ENCODE data around the gene LMOD3. TPM values are rescaled to one million over a fixed set of nuclear protein-coding genes. Genes with fewer than 3 reads are reported as not detected.

Gene LMOD3
- total RNA-seq, 2 experiments from 2014 or later: not detected

DNA sequence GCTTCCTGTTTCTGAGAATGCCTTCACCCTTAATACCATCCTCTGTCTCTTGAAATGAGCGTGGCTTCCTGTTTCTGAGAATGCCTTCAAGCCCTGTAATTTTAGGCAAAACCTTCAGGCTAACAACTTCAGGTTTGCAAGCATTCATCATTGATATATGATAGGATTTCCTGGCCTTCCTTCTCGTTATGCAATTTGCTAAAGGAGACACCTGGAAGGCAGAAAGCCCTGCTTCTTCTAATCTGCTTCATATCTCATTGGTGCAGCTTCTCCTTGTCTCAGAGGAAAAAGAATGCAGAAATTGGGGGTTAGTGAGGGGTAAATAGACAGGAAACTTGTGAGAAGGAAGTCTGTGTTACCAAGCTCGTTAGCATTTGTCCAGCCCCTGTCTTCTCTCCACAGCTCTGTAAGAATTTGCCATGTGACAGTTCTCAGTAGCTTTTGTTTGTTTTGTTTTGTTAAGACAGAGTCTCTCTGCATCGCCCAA, 30.3 kb downstream of the LMOD3 start:
- Histone ChIP-seq H3K4me1 (ENCODE audit: insufficient read depth, low read length) (peaks cover 90% of the 10 kb centered on the region), H3K9me3 (ENCODE audit: control insufficient read depth in 1 of 2, insufficient read depth in 1 of 2, low read length in 2 of 2) (no peaks in the 10 kb centered on the region), H3K36me3 (ENCODE audit: insufficient read depth, low read length) (peaks cover 26% of the 10 kb centered on the region), H3K27me3 (ENCODE audit: control insufficient read depth in 1 of 2, insufficient read depth in 2 of 2, low read length in 2 of 2) (no peaks in the 10 kb centered on the region), H3K4me3 (ENCODE audit: low read length) (peak overlapping the region; percentile 40), H3K27ac (ENCODE audit: low read depth in 1 of 2, low read length in 2 of 2) (peak overlapping the region; percentile 77 to 78)
- Mint-ChIP-seq H3K27me3 (no peaks in the 10 kb centered on the region), H3K36me3 (ENCODE audit: low read depth) (peaks cover 57% of the 10 kb centered on the region), H3K27ac (peak overlapping the region; percentile 92), H3K4me1 (ENCODE audit: low read depth) (peaks cover 89% of the 10 kb centered on the region), H3K9me3 (no peaks in the 10 kb centered on the region), H3K4me3 (peak overlapping the region; percentile 80)
- no peak for TF ChIP-seq CTCF (IDR thresholded peaks at IDR 0.05)
- intact Hi-C loops (cut with DNase I, micrococcal nuclease): loop anchor here in 1 of 2 experiments (1.0 to 2.0 kb wide), 2 partner anchors 8 to 39 kb away; partner anchors contain the start of genes ARL6IP5 and TMF1
- DNase-seq (peak in 5 of 14 experiments; percentile 9 to 69 (median 66)), ATAC-seq (ENCODE audit: poor library complexity) (peak; percentile 71)
- ChIA-PET CTCF (interaction anchor here (1.3 to 2.1 kb wide), 3 partner anchors 8 to 40 kb away, joined by 3 to 5 read pairs (median 4); partner anchors contain the start of genes ARL6IP5 and TMF1), POLR2A (interaction anchor here (0.6 to 6.8 kb wide), 13 partner anchors 9 to 108 kb away, joined by 3 to 75 read pairs (median 4); partner anchors contain the start of genes ARL6IP5, EOGT, TMF1 and UBA3)

DNA sequence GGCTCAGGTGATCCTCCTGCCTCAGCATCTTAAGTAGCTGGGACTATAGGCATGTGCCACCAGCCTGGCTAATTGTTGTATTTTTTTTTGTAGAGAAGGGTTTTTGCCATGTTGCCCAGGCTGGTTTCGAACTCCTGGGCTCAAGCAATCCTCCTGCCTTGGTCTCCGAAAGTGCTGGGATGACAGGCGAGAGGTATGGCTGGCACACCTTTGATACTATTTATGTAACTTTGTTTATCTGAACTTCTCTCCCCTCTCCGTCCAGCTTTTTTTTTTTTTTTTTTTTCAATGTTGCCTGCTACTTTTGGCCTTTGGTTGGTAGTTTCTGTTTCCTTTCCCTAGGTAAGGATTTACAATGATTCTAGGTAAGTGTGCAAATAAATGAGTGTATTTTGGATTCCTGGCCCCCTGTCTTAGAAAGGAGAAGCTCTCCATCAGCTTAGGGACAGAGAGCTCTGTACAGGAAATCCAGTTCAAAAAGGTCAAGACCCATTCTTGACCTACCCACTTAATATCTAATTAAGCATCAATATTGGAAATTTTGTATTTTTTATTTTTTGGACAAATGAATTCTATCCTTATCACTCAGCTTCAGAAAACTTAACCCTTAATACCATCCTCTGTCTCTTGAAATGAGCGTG, 30.9 kb downstream of the LMOD3 start:
- Mint-ChIP-seq H3K4me1 (ENCODE audit: low read depth) (peaks cover 84% of the 10 kb centered on the region), H3K36me3 (ENCODE audit: low read depth) (peaks cover 52% of the 10 kb centered on the region), H3K27me3 (no peaks in the 10 kb centered on the region), H3K27ac (peak overlapping the region; percentile 92), H3K4me3 (peak overlapping the region; percentile 80), H3K9me3 (no peaks in the 10 kb centered on the region)
- Histone ChIP-seq H3K4me3 (ENCODE audit: low read length) (peak overlapping the region; percentile 40), H3K4me1 (ENCODE audit: insufficient read depth, low read length) (peaks cover 88% of the 10 kb centered on the region), H3K27ac (ENCODE audit: low read depth in 1 of 2, low read length in 2 of 2) (peak overlapping the region; percentile 77 to 78), H3K27me3 (ENCODE audit: control insufficient read depth in 1 of 2, insufficient read depth in 2 of 2, low read length in 2 of 2) (no peaks in the 10 kb centered on the region), H3K36me3 (ENCODE audit: insufficient read depth, low read length) (peaks cover 25% of the 10 kb centered on the region), H3K9me3 (ENCODE audit: control insufficient read depth in 1 of 2, insufficient read depth in 1 of 2, low read length in 2 of 2) (no peaks in the 10 kb centered on the region)
- ChIA-PET CTCF (interaction anchor here (0.7 to 2.1 kb wide), 4 partner anchors 7 to 39 kb away, joined by 3 to 5 read pairs (median 4); partner anchors contain the start of genes ARL6IP5 and TMF1), POLR2A (interaction anchor here (0.6 to 6.8 kb wide), 12 partner anchors 8 to 1990 kb away, joined by 3 to 75 read pairs (median 4); partner anchors contain the start of genes ARL6IP5, EOGT, TMF1 and UBA3)
- no peak for TF ChIP-seq CTCF (IDR thresholded peaks at IDR 0.05)
- intact Hi-C loops (cut with DNase I, micrococcal nuclease): loop anchor here in 1 of 2 experiments (1.0 to 2.0 kb wide), 2 partner anchors 7 to 39 kb away; partner anchors contain the start of genes ARL6IP5 and TMF1
- DNase-seq (peak in 1 of 14 experiments; percentile 28), ATAC-seq (ENCODE audit: poor library complexity) (no peak)

GRCh38 chr3:69090021-69090420, 32.4 kb downstream of the LMOD3 start:
- TF ChIP-seq CTCF (IDR thresholded peaks at IDR 0.05): no peak
- no peak for ATAC-seq (ENCODE audit: poor library complexity)
- ChIA-PET CTCF (interaction anchor here (1.2 kb wide), 1 partner anchor 216 kb away, joined by 3 read pairs; no protein-coding TSS in a partner anchor), POLR2A (interaction anchor here (0.7 to 1.6 kb wide), 5 partner anchors 14 to 77 kb away, joined by 3 to 6 read pairs (median 3); partner anchors contain the start of genes EOGT and TMF1)
- peaks cover 56% of the 10 kb centered on the region for H3K36me3 Mint-ChIP-seq (ENCODE audit: low read depth)
- H3K4me1 ChIP-seq (ENCODE audit: insufficient read depth, low read length): peaks cover 75% of the 10 kb centered on the region
- no peaks in the 10 kb centered on the region for H3K9me3 ChIP-seq (ENCODE audit: control insufficient read depth in 1 of 2, insufficient read depth in 1 of 2, low read length in 2 of 2)
- peak overlapping the region; percentile 77 to 78 for H3K27ac ChIP-seq (ENCODE audit: low read depth in 1 of 2, low read length in 2 of 2)
- H3K36me3 ChIP-seq (ENCODE audit: insufficient read depth, low read length): peaks cover 21% of the 10 kb centered on the region
- H3K27ac Mint-ChIP-seq: peak overlapping the region; percentile 96
- H3K27me3 Mint-ChIP-seq: no peaks in the 10 kb centered on the region
- DNase-seq: no peak
- H3K4me1 Mint-ChIP-seq (ENCODE audit: low read depth): peaks cover 77% of the 10 kb centered on the region
- peak overlapping the region; percentile 68 for H3K4me3 Mint-ChIP-seq
- H3K27me3 ChIP-seq (ENCODE audit: control insufficient read depth in 1 of 2, insufficient read depth in 2 of 2, low read length in 2 of 2): no peaks in the 10 kb centered on the region
- intact Hi-C loops (cut with DNase I, micrococcal nuclease): no loop called here
- no peaks in the 10 kb centered on the region for H3K9me3 Mint-ChIP-seq
- no peak overlapping the region for H3K4me3 ChIP-seq (ENCODE audit: low read length)
